Measurements from ENCODE around the gene PPIB.

- TF ChIP-seq CTCF (IDR thresholded peaks at IDR 0.05; ENCODE audit: insufficient read depth, low read length): no peak
- no peak for TF ChIP-seq SPI1 (IDR thresholded peaks at IDR 0.05; ENCODE audit: borderline replicate concordance, low read depth)
Measured at GRCh38 chr15:64112904-64113303, 49.9 kb downstream of the PPIB start.

Measured in HL-60 (cell line).